NOMO-1 treated with dmso at 0.1 percent for 144 hours (cell line): ENCODE results near the gene CDH20.

Experiments
- DNase-seq: peaks from one replicate; lab custom pipeline; 2025; ENCODE audit not compliant: unreplicated experiment; lab: John Stamatoyannopoulos, UW

CDH20 gene

DNA sequence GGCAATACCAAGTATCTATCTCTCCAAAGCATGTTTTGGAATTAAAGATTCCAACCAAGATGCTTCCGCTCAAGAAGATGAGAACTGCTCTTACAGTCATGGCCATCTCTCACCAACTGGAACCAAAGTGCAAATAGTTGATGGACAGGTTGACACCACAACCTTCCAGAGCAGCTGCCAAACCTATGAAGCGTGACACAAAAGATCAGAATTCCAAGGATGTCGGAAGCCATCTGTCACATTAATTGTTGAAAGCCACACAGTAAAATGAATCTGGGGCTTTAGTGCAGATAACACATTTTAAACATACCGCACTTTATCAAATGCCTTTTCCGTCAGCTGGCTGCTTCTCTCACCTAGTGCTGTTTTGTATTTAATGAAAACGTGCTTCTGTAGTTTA lies 195.7 kb downstream of the CDH20 start:
- DNase-seq: no peak

- no peak for DNase-seq
Measured at GRCh38 chr18:61530681-61531080, 197.5 kb downstream of the CDH20 start.

GRCh38 chr18:61531182-61531581 lies 198.0 kb downstream of the CDH20 start:
- DNase-seq: no peak

- no peak for DNase-seq
Measured at GRCh38 chr18:61531891-61532290, 198.7 kb downstream of the CDH20 start.

DNA sequence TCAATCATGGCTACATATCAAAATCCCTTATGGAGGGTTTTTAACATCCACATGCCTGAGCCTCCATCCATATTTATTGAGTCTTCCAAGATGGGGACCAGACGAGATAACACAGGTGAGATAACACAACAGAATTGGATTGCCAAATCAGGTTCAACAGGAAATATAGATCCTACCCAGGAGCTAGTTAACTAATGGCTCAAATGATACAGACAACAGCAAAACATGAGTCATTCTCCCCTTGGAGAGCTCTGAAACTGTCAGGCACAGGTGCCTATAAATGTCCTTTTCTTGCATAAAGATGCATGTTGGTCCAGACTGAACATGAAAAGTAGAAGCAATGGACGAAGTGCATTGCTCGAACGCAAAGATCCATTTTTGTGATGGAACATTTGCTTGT lies 202.2 kb downstream of the CDH20 start:
- no peak for DNase-seq

DNA sequence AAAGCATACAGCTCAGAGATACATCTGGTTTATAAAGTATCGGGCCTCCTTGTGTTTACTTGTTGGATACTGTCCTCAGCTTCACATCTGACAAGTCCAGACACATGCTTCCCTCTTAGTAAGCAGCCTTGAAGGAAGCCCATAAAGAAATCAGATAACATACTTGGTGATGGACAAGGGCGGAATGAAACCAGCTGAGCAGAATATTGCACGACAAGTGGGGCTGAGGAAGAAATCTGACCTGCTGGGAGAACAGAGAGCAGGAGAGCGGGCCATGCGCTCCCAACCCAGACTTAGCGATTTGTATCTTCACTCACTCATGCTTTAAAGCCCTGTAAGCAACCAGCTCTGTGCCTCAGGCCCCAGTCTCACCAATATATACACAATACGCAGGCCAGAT lies 208.4 kb downstream of the CDH20 start:
- DNase-seq: no peak

GRCh38 chr18:61542596-61542995 lies 209.4 kb downstream of the CDH20 start:
- no peak for DNase-seq

- no peak for DNase-seq
Measured at GRCh38 chr18:61543518-61543917, 210.3 kb downstream of the CDH20 start.

DNA sequence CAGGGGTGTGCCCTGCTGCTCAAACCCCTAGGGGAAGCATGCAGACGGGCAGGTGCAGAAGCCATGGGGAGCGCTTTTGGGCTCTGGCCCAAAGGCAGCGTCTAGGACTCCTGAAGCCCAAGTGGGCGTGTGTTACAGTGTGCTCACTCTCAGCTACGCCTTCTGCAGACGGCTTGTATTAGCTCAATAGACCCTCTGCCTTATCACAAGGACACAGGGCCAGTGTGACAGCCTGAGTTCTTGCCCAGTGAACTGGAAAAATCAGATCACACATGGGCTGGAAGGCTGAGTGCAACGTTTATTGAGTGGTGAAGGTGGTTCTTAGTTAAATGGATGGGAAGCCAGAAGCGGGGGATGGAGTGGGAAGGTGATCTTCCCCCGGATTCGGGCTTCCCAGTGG lies 210.9 kb downstream of the CDH20 start:
- DNase-seq: no peak

GRCh38 chr18:61545281-61546245 lies 212.3 kb downstream of the CDH20 start:
- DNase-seq: no peak

- DNase-seq: no peak
Measured at GRCh38 chr18:61546590-61546989, 213.4 kb downstream of the CDH20 start.

DNA sequence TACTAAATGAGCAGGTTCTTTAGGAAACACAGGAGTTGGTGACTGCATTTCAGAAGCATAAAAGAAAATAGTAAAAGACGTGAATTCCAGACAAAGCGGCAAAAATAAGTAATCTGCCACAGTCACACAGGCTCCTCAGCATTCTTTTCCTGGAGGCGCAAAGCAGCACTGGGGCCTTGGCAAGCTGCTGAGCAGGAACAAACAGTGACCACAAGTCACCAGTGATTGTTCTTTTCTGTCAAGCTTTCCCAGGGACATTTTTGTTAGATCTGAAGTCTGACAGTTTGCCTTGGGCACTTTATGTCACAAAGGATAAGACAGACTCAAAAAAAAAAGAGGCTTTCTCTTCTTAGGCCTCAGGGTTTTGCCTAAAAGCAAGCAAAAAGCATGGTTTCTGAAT lies 216.2 kb downstream of the CDH20 start:
- DNase-seq: no peak

- DNase-seq: no peak
Measured at GRCh38 chr18:61549889-61550288, 216.7 kb downstream of the CDH20 start.

DNA sequence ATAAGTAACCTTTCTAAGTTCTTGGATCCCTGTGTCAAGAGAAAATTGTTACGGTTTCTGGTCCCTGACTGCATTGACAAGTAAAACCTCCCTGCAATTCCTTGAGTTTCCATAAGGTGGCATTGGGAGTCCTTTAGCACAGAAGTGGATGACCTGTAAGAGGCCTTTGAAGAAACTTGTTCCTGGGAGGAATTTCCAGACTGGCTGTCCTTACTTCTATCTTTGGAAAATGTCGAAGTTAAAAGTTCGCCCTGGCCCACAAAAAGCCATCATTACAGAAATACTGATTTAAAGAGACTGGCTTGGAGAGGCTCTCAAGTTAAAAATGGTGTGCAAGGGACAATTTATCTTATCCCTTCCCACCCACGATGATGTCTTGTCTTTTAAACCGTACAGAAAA lies 218.4 kb downstream of the CDH20 start:
- DNase-seq: no peak

DNA sequence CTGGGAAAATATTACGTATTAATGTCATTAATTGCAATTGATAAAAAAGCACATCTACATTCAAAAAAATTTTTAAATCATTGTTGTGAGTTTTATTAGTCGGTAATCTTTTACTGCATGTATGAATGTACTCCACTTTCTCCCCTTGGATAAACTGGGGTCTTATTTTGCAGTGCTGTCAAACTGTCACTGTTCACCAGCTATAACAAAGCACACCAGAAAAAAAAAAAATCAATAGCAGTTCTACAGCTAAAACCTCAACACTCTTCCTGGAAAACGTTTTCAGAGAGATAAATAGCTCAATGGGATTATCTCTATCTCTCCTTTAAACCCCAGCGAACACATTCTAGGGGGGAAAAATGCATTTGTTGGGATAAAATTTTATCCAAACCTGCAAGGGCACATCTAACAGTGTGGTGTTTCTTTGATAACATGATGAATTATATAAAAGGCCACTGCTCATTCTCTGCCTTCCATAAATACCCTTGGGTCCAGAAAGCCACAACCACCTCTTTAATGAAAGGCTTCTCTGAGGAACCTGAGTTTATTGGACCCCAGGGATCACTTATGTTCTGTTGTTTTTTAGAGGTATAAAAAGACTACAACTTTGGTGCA lies 219.9 kb downstream of the CDH20 start:
- DNase-seq: no peak

DNA sequence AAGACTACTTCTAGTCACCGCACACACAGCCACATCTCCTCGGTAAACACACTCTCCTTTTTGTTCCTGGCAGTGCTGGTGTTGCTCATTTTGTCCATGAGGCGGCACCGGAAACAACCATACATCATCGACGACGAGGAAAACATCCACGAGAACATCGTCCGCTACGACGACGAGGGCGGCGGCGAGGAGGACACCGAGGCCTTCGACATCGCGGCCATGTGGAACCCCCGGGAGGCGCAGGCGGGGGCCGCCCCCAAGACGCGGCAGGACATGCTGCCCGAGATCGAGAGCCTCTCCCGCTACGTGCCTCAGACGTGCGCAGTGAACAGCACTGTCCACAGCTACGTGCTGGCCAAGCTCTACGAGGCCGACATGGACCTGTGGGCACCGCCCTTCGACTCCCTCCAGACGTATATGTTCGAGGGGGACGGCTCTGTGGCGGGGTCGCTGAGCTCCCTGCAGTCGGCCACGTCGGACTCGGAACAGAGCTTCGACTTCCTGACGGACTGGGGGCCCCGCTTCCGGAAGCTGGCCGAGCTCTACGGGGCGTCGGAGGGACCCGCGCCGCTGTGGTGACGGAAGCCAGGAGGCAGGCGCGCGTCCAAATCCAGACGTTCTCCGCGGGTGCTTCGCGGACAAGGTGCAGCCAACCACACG lies 221.0 kb downstream of the CDH20 start:
- peak; percentile 39 for DNase-seq

- DNase-seq: no peak
Measured at GRCh38 chr18:61554946-61555361, 221.7 kb downstream of the CDH20 start.

- no peak for DNase-seq
Measured at GRCh38 chr18:61556316-61556715, 223.1 kb downstream of the CDH20 start.

DNA sequence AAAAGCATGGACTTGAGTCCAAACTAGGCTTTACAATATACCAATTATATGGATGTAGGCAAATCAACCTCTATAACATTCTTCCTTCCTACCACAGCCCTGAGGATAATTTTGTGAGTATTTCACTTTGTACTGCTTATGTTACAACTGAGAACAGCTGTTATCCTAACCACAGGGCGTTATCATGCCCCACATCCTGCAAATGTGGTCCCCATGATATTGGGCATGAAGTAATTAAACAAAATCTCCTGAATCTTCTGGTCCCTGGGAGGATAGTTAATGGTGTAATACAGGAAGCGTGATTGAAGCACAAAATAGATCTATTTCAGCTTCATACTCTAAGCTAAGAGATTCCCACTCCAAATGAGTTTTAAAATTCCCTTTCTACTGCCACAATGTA lies 223.6 kb downstream of the CDH20 start:
- no peak for DNase-seq

GRCh38 chr18:61569176-61569892 lies 236.1 kb downstream of the CDH20 start:
- no peak for DNase-seq

- no peak for DNase-seq
Measured at GRCh38 chr18:61570070-61570469, 236.8 kb downstream of the CDH20 start.
